Smooth muscle cell (in vitro differentiated cells): Measurements from ENCODE around the gene ZCWPW1. TPM values are rescaled to one million over a fixed set of nuclear protein-coding genes. Genes with fewer than 3 reads are reported as not detected.
"Not testable (repeated sequence)": the region's sequence is repeated elsewhere in the genome, so short reads cannot be mapped to it uniquely, and the experiment has no call there.

Source experiments
- DNase-seq: peaks from one replicate; lab custom pipeline; 2025; ENCODE audit not compliant: unreplicated experiment; lab: John Stamatoyannopoulos, UW
- H2AFZ ChIP-seq: fragments of 200-600 bp; sonication (generic); 2 replicates; pipeline ENCODE4 v1.6.0; 2016; ENCODE audit warnings: antibody characterized with exemption, low read depth, mild to moderate bottlenecking
- H3F3A ChIP-seq: fragments of 200-600 bp; sonication (generic); 2 replicates; pipeline ENCODE4 v1.6.0; 2017; ENCODE audit warnings: antibody characterized with exemption, low read depth
- H3K27ac ChIP-seq: fragments of 200-600 bp; sonication (generic); 2 replicates; pipeline ENCODE4 v1.5.1; 2016; ENCODE audit warnings: low read depth, mild to moderate bottlenecking
- H3K27me3 ChIP-seq: fragments of 200-600 bp; sonication (generic); 2 replicates; pipeline ENCODE4 v1.6.1; 2016; ENCODE audit warnings: low read depth, mild to moderate bottlenecking
- H3K36me3 ChIP-seq: fragments of 200-600 bp; sonication (generic); 2 replicates; pipeline ENCODE4 v1.5.1; 2016; ENCODE audit warnings: low read depth
- H3K4me1 ChIP-seq: fragments of 200-600 bp; sonication (generic); 2 replicates; pipeline ENCODE4 v1.5.1; 2016; ENCODE audit warnings: low read depth
- H3K4me2 ChIP-seq: fragments of 200-600 bp; sonication (generic); 2 replicates; pipeline ENCODE4 v1.6.0; 2016; ENCODE audit warnings: mild to moderate bottlenecking
- H3K4me3 ChIP-seq: fragments of 200-600 bp; sonication (generic); 2 replicates; pipeline ENCODE4 v1.5.1; 2016; ENCODE audit warnings: mild to moderate bottlenecking
- H3K79me2 ChIP-seq: fragments of 200-600 bp; sonication (generic); 2 replicates; pipeline ENCODE4 v1.6.0; 2016; ENCODE audit warnings: low read depth, mild to moderate bottlenecking
- H3K9ac ChIP-seq: fragments of 200-600 bp; sonication (generic); 2 replicates; pipeline ENCODE4 v1.6.0; 2016; ENCODE audit warnings: low read depth
- H3K9me3 ChIP-seq: fragments of 200-600 bp; sonication (generic); replicated peaks from 2 replicates; pipeline ENCODE4 v1.5.1; 2016; ENCODE audit warnings: low read depth
- H4K20me1 ChIP-seq: fragments of 200-600 bp; sonication (generic); 2 replicates; pipeline ENCODE4 v1.6.0; 2016; ENCODE audit warnings: low read depth
- CTCF ChIP-seq: fragments of 200-600 bp; sonication (generic); IDR thresholded peaks from 2 replicates; pipeline ENCODE4 v1.5.1; 2017; ENCODE audit warnings: borderline replicate concordance, mild to moderate bottlenecking, antibody characterized with exemption; ENCODE audit not compliant: insufficient read depth, poor library complexity, severe bottlenecking
- WGBS: methylation state at CpG from one replicate; pipeline ENCODE4 v1.1.7; 2016; ENCODE audit warnings: low lambda C conversion rate; 5-methylcytosine and 5-hydroxymethylcytosine counted together
- polyA plus RNA-seq: library from polyadenylated mRNA; unstranded; fragments of >200 nt; fragmentation: Nextera tagmentation; extraction: Ambion mirVana; gene quantifications from 2 replicates; pipeline ENCODE4 v1.2.1, GENCODE V29; 2016
- total RNA-seq: library from RNA; depleted of rRNA; stranded (reverse); fragments of >200 nt; gene quantifications from 2 replicates; pipeline ENCODE4 v1.2.3, GENCODE V29; 2014

ZCWPW1 gene
- total and polyA plus RNA-seq, 2 experiments from 2014 or later, result 3.9 to 5.3 TPM

DNA sequence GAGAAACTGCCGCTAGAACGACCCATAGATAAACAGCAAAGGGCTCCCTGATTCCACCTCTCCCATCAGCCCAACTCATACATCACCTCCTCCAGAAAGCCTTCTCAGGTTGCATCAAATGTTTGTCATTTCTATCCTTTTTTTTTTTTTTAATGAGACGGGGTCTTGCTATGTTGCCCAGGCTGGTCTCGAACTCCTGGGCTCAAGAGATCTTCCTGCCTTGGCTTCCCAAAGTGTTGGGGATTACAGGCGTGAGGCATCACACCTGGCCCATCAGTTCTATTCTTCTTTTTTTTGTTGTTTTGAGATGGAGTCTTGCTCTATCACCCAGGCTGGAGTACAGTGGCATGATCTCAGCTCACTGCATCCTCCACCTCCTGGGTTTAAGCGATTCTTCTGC, 28.5 kb upstream of the ZCWPW1 start:
- Histone ChIP-seq H3K36me3 (no peaks in the 10 kb centered on the region), H3K27ac (no peak overlapping the region), H4K20me1 (no peaks in the 10 kb centered on the region)

GRCh38 chr7:100456562-100456961, 28.1 kb upstream of the ZCWPW1 start:
- WGBS, result 94% methylated on average over 14 of the region's 14 CpGs
- Histone ChIP-seq H3K4me3 (no peak overlapping the region), H2AFZ (no peak overlapping the region), H3K36me3 (no peaks in the 10 kb centered on the region), H3K27ac (no peak overlapping the region), H3K27me3 (no peaks in the 10 kb centered on the region), H3K9me3 (no peaks in the 10 kb centered on the region), H4K20me1 (no peaks in the 10 kb centered on the region), H3K9ac (no peak overlapping the region), H3K79me2 (no peaks in the 10 kb centered on the region), H3F3A (no peaks in the 10 kb centered on the region), H3K4me1 (no peaks in the 10 kb centered on the region), H3K4me2 (no peak overlapping the region)
- DNase-seq, result no peak
- no peak for TF ChIP-seq CTCF

More for the DNA sequence above, 28.5 kb upstream of the ZCWPW1 start:
- H3K27me3 ChIP-seq, result no peaks in the 10 kb centered on the region
- TF ChIP-seq CTCF, result no peak
- no peaks in the 10 kb centered on the region for H3F3A ChIP-seq
- no peaks in the 10 kb centered on the region for H3K79me2 ChIP-seq
- H3K4me2 ChIP-seq, result no peak overlapping the region
- no peak overlapping the region for H3K4me3 ChIP-seq
- DNase-seq, result no peak
- H2AFZ ChIP-seq, result no peak overlapping the region
- no peaks in the 10 kb centered on the region for H3K9me3 ChIP-seq
- 97% methylated on average over 6 of the region's 6 CpGs for WGBS
- no peaks in the 10 kb centered on the region for H3K4me1 ChIP-seq
- H3K9ac ChIP-seq, result no peak overlapping the region

GRCh38 chr7:100455206-100455605, 26.7 kb upstream of the ZCWPW1 start:
- H4K20me1 ChIP-seq, result no peaks in the 10 kb centered on the region
- TF ChIP-seq CTCF, result no peak
- H3K4me1 ChIP-seq, result no peaks in the 10 kb centered on the region
- no peak overlapping the region for H3K9ac ChIP-seq
- no peaks in the 10 kb centered on the region for H3K27me3 ChIP-seq
- H3K79me2 ChIP-seq, result no peaks in the 10 kb centered on the region
- no peaks in the 10 kb centered on the region for H3K36me3 ChIP-seq
- no peaks in the 10 kb centered on the region for H3F3A ChIP-seq
- 90% methylated on average over 3 of the region's 3 CpGs for WGBS
- H2AFZ ChIP-seq, result no peak overlapping the region
- no peak for DNase-seq
- no peaks in the 10 kb centered on the region for H3K9me3 ChIP-seq
- H3K27ac ChIP-seq, result no peak overlapping the region
- no peak overlapping the region for H3K4me3 ChIP-seq
- H3K4me2 ChIP-seq, result no peak overlapping the region

- H3K27me3 ChIP-seq, H3K36me3 ChIP-seq, H3K9me3 ChIP-seq, DNase-seq, H3K4me1 ChIP-seq, H3K79me2 ChIP-seq, H3K4me2 ChIP-seq, H3K4me3 ChIP-seq, H4K20me1 ChIP-seq, H3K9ac ChIP-seq, H3F3A ChIP-seq, H2AFZ ChIP-seq, H3K27ac ChIP-seq: not testable (repeated sequence)
- WGBS, result 96% methylated on average over 8 of the region's 8 CpGs
Observed at GRCh38 chr7:100453854-100454253, 25.4 kb upstream of the ZCWPW1 start.
